ENCODE data around the gene CLMN.
"Not testable (repeated sequence)": the region's sequence is repeated elsewhere in the genome, so short reads cannot be mapped to it uniquely, and the experiment has no call there.

The CLMN gene

GRCh38 chr14:95157048-95157326 lies 162.7 kb downstream of the CLMN start:
- H3K27ac ChIP-seq: peak overlapping the region; percentile 88 to 99 (median 97)
- peak overlapping the region; percentile 46 to 90 (median 73) for H3K4me3 ChIP-seq

- Histone ChIP-seq H3K27ac (peak overlapping the region; percentile 88 to 99 (median 97)), H3K4me3 (peak overlapping the region; percentile 46 to 90 (median 73))
Observed at GRCh38 chr14:95156161-95157047, 163.3 kb downstream of the CLMN start.

- Histone ChIP-seq H3K4me3 (peak overlapping the region in 1 of 7 experiments; percentile 1), H3K27ac (no peak overlapping the region)
Observed at GRCh38 chr14:95155045-95155444, 164.7 kb downstream of the CLMN start.

GRCh38 chr14:95153866-95154265 lies 165.8 kb downstream of the CLMN start:
- no peak overlapping the region for H3K4me3 ChIP-seq
- no peak overlapping the region for H3K27ac ChIP-seq

GRCh38 chr14:95151561-95151960 lies 168.1 kb downstream of the CLMN start:
- no peak overlapping the region for H3K4me3 ChIP-seq
- no peak overlapping the region for H3K27ac ChIP-seq

- H3K4me3 ChIP-seq: no peak overlapping the region
- H3K27ac ChIP-seq: no peak overlapping the region
Observed at GRCh38 chr14:95150910-95151309, 168.8 kb downstream of the CLMN start.

GRCh38 chr14:95149441-95149840 lies 170.3 kb downstream of the CLMN start:
- no peak overlapping the region for H3K27ac ChIP-seq

GRCh38 chr14:95147597-95147996 lies 172.1 kb downstream of the CLMN start:
- no peak overlapping the region for H3K4me3 ChIP-seq
- H3K27ac ChIP-seq: peak overlapping the region in 3 of 21 experiments; percentile 21 to 56 (median 55)

More at GRCh38 chr14:95149441-95149840, 170.3 kb downstream of the CLMN start:
- H3K4me3 ChIP-seq: no peak overlapping the region

GRCh38 chr14:95146079-95146771 lies 173.5 kb downstream of the CLMN start:
- H3K4me3 ChIP-seq: no peak overlapping the region
- H3K27ac ChIP-seq: peak overlapping the region in 16 of 21 experiments; percentile 7 to 73 (median 52)

- peak overlapping the region in 6 of 21 experiments; percentile 3 to 63 (median 31) for H3K27ac ChIP-seq
- no peak overlapping the region for H3K4me3 ChIP-seq
Observed at GRCh38 chr14:95144849-95145248, 174.9 kb downstream of the CLMN start.

GRCh38 chr14:95143808-95144620 lies 175.7 kb downstream of the CLMN start:
- Histone ChIP-seq H3K27ac (peak overlapping the region in 15 of 21 experiments; percentile 7 to 63 (median 26)), H3K4me3 (no peak overlapping the region)

GRCh38 chr14:95142208-95142607 lies 177.5 kb downstream of the CLMN start:
- Histone ChIP-seq H3K4me3 (no peak overlapping the region), H3K27ac (peak overlapping the region in 1 of 21 experiments; percentile 14)

GRCh38 chr14:95141684-95142083 lies 178.0 kb downstream of the CLMN start:
- Histone ChIP-seq H3K4me3 (no peak overlapping the region), H3K27ac (peak overlapping the region in 3 of 21 experiments; percentile 7 to 22 (median 14))

- Histone ChIP-seq H3K27ac (peak overlapping the region in 6 of 21 experiments; percentile 7 to 49 (median 24)), H3K4me3 (no peak overlapping the region)
Observed at GRCh38 chr14:95140060-95140858, 179.4 kb downstream of the CLMN start.

- Histone ChIP-seq H3K27ac (peak overlapping the region in 2 of 21 experiments; percentile 2 to 54), H3K4me3 (no peak overlapping the region)
Observed at GRCh38 chr14:95138876-95139275, 180.8 kb downstream of the CLMN start.

- H3K27ac ChIP-seq: peak overlapping the region in 4 of 21 experiments; percentile 39 to 66 (median 53)
Observed at GRCh38 chr14:95138455-95138854, 181.3 kb downstream of the CLMN start.

GRCh38 chr14:95137804-95138167 lies 181.9 kb downstream of the CLMN start:
- peak overlapping the region in 12 of 21 experiments; percentile 9 to 69 (median 46) for H3K27ac ChIP-seq

More at GRCh38 chr14:95138455-95138854, 181.3 kb downstream of the CLMN start:
- not testable (repeated sequence) for H3K4me3 ChIP-seq

GRCh38 chr14:95137164-95137803 lies 182.4 kb downstream of the CLMN start:
- peak overlapping the region in 12 of 21 experiments; percentile 7 to 69 (median 46) for H3K27ac ChIP-seq
- H3K4me3 ChIP-seq: no peak overlapping the region

More at GRCh38 chr14:95137804-95138167, 181.9 kb downstream of the CLMN start:
- H3K4me3 ChIP-seq: no peak overlapping the region
